Parathyroid adenoma (tissue), 2 donors: ENCODE measurements around the gene AUTS2.

ENCODE experiments used
- H2AFZ ChIP-seq: fragments of 300-600 bp; sonication (generic); one replicate; pipeline ENCODE4 v1.7.0; 2017; ENCODE audit warnings: antibody characterized with exemption, mild to moderate bottlenecking
- H3K27ac ChIP-seq: fragments of 300-600 bp; sonication (generic); one replicate; pipeline ENCODE4 v1.7.0; 2017
- H3K27me3 ChIP-seq: fragments of 300-600 bp; sonication (generic); one replicate; pipeline ENCODE4 v1.7.0; 2017; ENCODE audit warnings: low read length; ENCODE audit not compliant: control insufficient read depth, insufficient read depth
- H3K36me3 ChIP-seq: fragments of 300-600 bp; sonication (generic); one replicate; pipeline ENCODE4 v1.7.0; 2017; ENCODE audit warnings: low read length; ENCODE audit not compliant: control insufficient read depth, insufficient read depth
- H3K4me1 ChIP-seq: fragments of 300-600 bp; sonication (generic); one replicate; pipeline ENCODE4 v1.7.0; 2017; ENCODE audit warnings: control low read depth
- H3K4me2 ChIP-seq: fragments of 300-600 bp; sonication (generic); one replicate; pipeline ENCODE4 v1.7.0; 2017; ENCODE audit warnings: low read length
- H3K4me3 ChIP-seq: fragments of 300-600 bp; sonication (generic); one replicate; pipeline ENCODE4 v1.7.0; 2017; ENCODE audit warnings: low read depth, low read length
- H3K79me2 ChIP-seq: fragments of 300-600 bp; sonication (generic); one replicate; pipeline ENCODE4 v1.7.0; 2017; ENCODE audit warnings: control low read depth
- H3K9ac ChIP-seq: fragments of 300-600 bp; sonication (generic); one replicate; pipeline ENCODE4 v1.7.0; 2017; ENCODE audit warnings: mild to moderate bottlenecking
- H3K9me3 ChIP-seq: fragments of 300-600 bp; sonication (generic); one replicate; pipeline ENCODE4 v1.7.0; 2017; ENCODE audit warnings: low read length; ENCODE audit not compliant: control insufficient read depth
- CTCF ChIP-seq: fragments of 300-600 bp; sonication (generic); IDR thresholded peaks from one replicate; pipeline ENCODE4 v1.7.0; 2017; ENCODE audit warnings: antibody characterized with exemption, mild to moderate bottlenecking
- donor health status: primary hyperparathyroidism.

The AUTS2 gene

DNA sequence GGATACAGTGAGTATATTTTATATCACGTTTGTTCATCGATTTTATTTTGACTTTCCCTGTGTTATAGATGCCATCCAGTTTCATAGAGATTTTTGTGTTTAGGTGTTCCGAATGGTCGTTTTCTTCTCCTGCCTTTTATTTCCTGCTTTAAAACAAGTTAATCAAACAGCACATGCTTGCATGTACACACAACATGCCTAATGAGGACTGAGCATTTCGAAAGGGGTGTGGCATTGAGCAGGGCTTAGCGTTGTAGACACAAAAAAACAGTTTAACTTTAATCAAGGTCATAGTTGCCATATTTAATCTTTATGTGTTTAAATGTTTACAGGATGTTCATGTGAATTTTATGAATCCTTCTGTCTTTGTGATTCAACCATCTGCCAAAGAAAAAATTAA is 1103.2 kb downstream of the AUTS2 start:
- Histone ChIP-seq H3K36me3 (no peaks in the 10 kb centered on the region), H3K27me3 (no peaks in the 10 kb centered on the region), H3K79me2 (no peaks in the 10 kb centered on the region), H3K9me3 (no peaks in the 10 kb centered on the region), H2AFZ (no peak overlapping the region), H3K4me2 (no peak overlapping the region), H3K9ac (no peak overlapping the region), H3K4me3 (no peak overlapping the region), H3K27ac (no peak overlapping the region), H3K4me1 (no peaks in the 10 kb centered on the region)
- TF ChIP-seq CTCF: no peak

- Histone ChIP-seq H3K27ac (no peak overlapping the region), H3K79me2 (no peaks in the 10 kb centered on the region), H3K4me3 (no peak overlapping the region), H2AFZ (no peak overlapping the region), H3K27me3 (no peaks in the 10 kb centered on the region), H3K9ac (no peak overlapping the region), H3K4me1 (no peaks in the 10 kb centered on the region), H3K36me3 (no peaks in the 10 kb centered on the region), H3K4me2 (no peak overlapping the region), H3K9me3 (no peaks in the 10 kb centered on the region)
- TF ChIP-seq CTCF: no peak
Observed at GRCh38 chr7:70701991-70702390, 1103.7 kb downstream of the AUTS2 start.

DNA sequence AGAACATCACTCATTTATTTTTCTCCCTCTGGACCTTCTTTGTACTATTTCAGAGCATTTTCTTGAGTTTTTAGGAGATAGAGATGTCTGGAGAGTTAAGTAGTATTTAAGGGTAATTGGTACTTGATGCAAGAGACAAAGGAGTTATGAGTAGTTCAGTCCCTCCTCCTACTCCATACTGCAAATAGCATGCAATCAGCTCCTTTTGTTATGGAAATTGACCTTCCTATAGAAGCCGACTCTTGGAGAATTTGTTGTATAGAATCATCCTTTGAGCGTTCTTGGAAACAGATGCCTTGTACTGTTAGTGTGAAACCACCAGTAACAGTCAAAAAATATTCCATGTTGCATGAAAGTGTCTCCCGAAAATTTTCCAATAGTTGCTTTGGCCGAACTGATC is 1105.5 kb downstream of the AUTS2 start:
- H3K9me3 ChIP-seq: no peaks in the 10 kb centered on the region
- TF ChIP-seq CTCF: no peak

DNA sequence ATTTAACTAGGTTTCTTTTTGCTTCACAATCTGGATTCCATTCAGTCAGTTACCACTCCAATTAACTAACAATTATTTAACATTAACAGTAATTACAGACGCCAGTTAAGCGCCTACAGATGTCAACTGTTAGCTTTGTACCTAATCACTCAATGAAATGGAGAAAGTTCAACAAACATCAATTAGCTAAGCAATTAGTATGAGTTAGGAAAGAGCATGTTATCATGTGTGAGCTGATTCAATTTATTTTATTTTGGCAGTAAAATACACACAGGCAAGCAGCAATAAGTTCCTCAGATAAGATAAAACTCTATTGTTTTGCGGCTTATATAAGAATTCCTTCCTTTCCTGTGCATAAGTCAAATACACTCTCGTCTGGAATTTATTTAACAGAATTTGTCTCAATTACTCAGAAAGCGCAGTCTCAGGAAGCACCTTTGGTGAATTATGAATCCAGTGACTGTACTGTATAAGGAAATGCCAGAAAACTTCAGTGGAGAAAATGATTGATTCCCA is 1106.6 kb downstream of the AUTS2 start:
- no peak overlapping the region for H2AFZ ChIP-seq
- H3K27ac ChIP-seq: no peak overlapping the region
- TF ChIP-seq CTCF: no peak

More for the DNA sequence above, 1105.5 kb downstream of the AUTS2 start:
- Histone ChIP-seq H3K4me2 (no peak overlapping the region), H3K27ac (no peak overlapping the region), H3K36me3 (no peaks in the 10 kb centered on the region), H3K27me3 (no peaks in the 10 kb centered on the region), H2AFZ (no peak overlapping the region), H3K4me3 (no peak overlapping the region), H3K9ac (no peak overlapping the region), H3K4me1 (no peaks in the 10 kb centered on the region), H3K79me2 (peaks cover 2% of the 10 kb centered on the region)

DNA sequence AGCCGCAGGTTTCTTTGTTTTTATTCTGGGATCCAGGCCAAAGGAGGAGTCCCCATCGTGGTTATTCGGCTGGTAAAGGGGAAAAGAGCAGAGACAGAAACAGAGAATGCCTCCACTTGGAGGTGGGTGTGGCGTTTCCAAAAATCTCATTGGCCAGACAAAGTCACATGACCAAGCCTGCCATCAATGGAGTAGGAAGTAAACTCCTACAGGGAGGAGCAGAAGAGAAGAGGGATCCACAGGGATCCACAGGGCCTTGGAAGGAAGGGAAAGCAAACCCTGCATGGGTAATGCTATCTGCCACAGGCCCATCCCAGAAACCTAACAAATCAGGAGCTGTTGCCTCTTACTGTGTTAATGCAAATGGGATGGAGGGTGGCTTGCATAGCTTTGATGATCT is 1107.9 kb downstream of the AUTS2 start:
- no peak overlapping the region for H3K9ac ChIP-seq
- H3K9me3 ChIP-seq: no peaks in the 10 kb centered on the region
- H3K79me2 ChIP-seq: peaks cover 2% of the 10 kb centered on the region
- no peaks in the 10 kb centered on the region for H3K36me3 ChIP-seq
- H3K4me2 ChIP-seq: no peak overlapping the region
- H3K4me1 ChIP-seq: no peaks in the 10 kb centered on the region
- no peak overlapping the region for H3K27ac ChIP-seq
- no peak overlapping the region for H3K4me3 ChIP-seq
- no peak for TF ChIP-seq CTCF
- no peak overlapping the region for H2AFZ ChIP-seq
- H3K27me3 ChIP-seq: no peaks in the 10 kb centered on the region

More for the DNA sequence above, 1106.6 kb downstream of the AUTS2 start:
- no peaks in the 10 kb centered on the region for H3K27me3 ChIP-seq
- H3K4me1 ChIP-seq: no peaks in the 10 kb centered on the region
- H3K4me3 ChIP-seq: no peak overlapping the region
- H3K9me3 ChIP-seq: no peaks in the 10 kb centered on the region
- no peaks in the 10 kb centered on the region for H3K36me3 ChIP-seq
- no peak overlapping the region for H3K4me2 ChIP-seq
- peaks cover 2% of the 10 kb centered on the region for H3K79me2 ChIP-seq
- H3K9ac ChIP-seq: no peak overlapping the region
